ENCODE measurements around the gene PEAR1. TPM values are rescaled to one million over a fixed set of nuclear protein-coding genes. Genes with fewer than 3 reads are reported as not detected.
A peak's percentile ranks its signal among the peaks of the same experiment; 100 is the strongest.

Gene PEAR1, protein sequence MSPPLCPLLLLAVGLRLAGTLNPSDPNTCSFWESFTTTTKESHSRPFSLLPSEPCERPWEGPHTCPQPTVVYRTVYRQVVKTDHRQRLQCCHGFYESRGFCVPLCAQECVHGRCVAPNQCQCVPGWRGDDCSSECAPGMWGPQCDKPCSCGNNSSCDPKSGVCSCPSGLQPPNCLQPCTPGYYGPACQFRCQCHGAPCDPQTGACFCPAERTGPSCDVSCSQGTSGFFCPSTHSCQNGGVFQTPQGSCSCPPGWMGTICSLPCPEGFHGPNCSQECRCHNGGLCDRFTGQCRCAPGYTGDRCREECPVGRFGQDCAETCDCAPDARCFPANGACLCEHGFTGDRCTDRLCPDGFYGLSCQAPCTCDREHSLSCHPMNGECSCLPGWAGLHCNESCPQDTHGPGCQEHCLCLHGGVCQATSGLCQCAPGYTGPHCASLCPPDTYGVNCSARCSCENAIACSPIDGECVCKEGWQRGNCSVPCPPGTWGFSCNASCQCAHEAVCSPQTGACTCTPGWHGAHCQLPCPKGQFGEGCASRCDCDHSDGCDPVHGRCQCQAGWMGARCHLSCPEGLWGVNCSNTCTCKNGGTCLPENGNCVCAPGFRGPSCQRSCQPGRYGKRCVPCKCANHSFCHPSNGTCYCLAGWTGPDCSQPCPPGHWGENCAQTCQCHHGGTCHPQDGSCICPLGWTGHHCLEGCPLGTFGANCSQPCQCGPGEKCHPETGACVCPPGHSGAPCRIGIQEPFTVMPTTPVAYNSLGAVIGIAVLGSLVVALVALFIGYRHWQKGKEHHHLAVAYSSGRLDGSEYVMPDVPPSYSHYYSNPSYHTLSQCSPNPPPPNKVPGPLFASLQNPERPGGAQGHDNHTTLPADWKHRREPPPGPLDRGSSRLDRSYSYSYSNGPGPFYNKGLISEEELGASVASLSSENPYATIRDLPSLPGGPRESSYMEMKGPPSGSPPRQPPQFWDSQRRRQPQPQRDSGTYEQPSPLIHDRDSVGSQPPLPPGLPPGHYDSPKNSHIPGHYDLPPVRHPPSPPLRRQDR
- polyA plus RNA-seq (2012; rRNA removed): 1.2 and 1.7 TPM in 2 replicates
- polyA plus RNA-seq (2012; cell fraction: cytosol; rRNA removed): 0.68 and 1.3 TPM in 2 replicates
- 6.6 and 6.8 TPM in 2 replicates for polyA plus RNA-seq (2012; cell fraction: nucleus; rRNA removed)

GRCh38 chr1:156893048-156893953, at the start of gene PEAR1:
PEAR1 (plus strand) TSS chr1:156893718; CDS start chr1:156903927, 10,209 bp downstream.
- Histone ChIP-seq H3K27me3 (ENCODE audit: insufficient read depth) (no peaks in the 10 kb centered on the region), H3K4me3 (ENCODE audit: low read depth in 2 of 2, low read length in 1 of 2) (no peak within 1 kb of the TSS), H3K79me2 (ENCODE audit: insufficient read depth) (no peaks in the 10 kb centered on the region), H3K9me3 (no peaks in the 10 kb centered on the region), H3K36me3 (replicated peaks in 1 of 2; ENCODE audit: control insufficient read depth in 1 of 2, insufficient read depth in 2 of 2, low read length in 1 of 2) (no peaks in the 10 kb centered on the region), H3K9me2 (no peaks in the 10 kb centered on the region), H3F3A (replicated peaks; ENCODE audit: insufficient read depth) (peaks cover 40% of the 10 kb centered on the region), H3K4me1 (ENCODE audit: control insufficient read depth in 1 of 2, insufficient read depth in 2 of 2, low read depth in 1 of 2, low read length in 1 of 2) (peaks cover 32 to 43% of the 10 kb centered on the region in 2 experiments; a peak in 3 of 4 replicates), H4K20me1 (ENCODE audit: insufficient read depth) (no peaks in the 10 kb centered on the region), H2AFZ (ENCODE audit: low read depth) (no peak within 1 kb of the TSS), H3K27ac (ENCODE audit: low read depth in 2 of 2, low read length in 1 of 2) (peak within 1 kb of the TSS in 1 of 2 experiments; percentile 87; a peak in 1 of 4 replicates), H3K9ac (no peak within 1 kb of the TSS), H3K4me2 (no peak within 1 kb of the TSS)
- no peak for DNase-seq
- ChIA-PET CTCF (interaction anchor here (0.8 to 21.6 kb wide), 15 partner anchors 7 to 263 kb away, joined by 4 to 455 read pairs (median 41); partner anchors contain the start of genes INSRR, ISG20L2, METTL25B and NTRK1), POLR2A (interaction anchor here (1.0 to 1.1 kb wide), 2 partner anchors 35 to 54 kb away, joined by 4 to 8 read pairs; no protein-coding TSS in a partner anchor)
- 94% methylated on average over 45 of the region's 60 CpGs for WGBS (ENCODE audit: low lambda C conversion rate)
- TF ChIP-seq GABPA (IDR thresholded peaks at IDR 0.05; ENCODE audit: low read depth) (no peak), IRF3 (IDR thresholded peaks at IDR 0.05; ENCODE audit: low read depth, low read length) (no peak), RAD21 (IDR thresholded peaks at IDR 0.05; ENCODE audit: low read length) (no peak)

DNA sequence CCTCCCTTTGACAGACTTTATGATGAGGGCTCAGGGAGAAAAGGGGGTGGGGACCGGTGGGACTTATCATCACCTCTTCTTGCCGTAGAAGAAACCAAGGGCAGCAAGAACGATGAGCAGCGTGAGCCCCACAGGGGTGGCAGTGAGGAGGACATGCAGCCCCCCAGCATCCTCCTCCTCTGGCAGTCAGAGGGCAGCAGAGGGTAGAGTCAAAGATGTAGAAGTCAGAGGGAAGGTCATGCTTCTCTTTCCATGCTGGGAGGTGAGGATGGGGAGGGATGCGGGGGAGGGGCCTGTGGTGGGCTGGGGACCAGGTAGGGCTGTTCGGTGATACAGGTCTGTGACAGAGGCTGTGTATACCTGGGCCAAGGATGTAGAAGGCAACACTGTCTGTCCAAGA, 49.4 kb upstream of the PEAR1 start:
- WGBS (ENCODE audit: low lambda C conversion rate): 89% methylated on average over 6 of the region's 6 CpGs
- no peaks in the 10 kb centered on the region for H3K36me3 ChIP-seq (replicated peaks in 1 of 2; ENCODE audit: control insufficient read depth in 1 of 2, insufficient read depth in 2 of 2, low read length in 1 of 2)
- H3K27me3 ChIP-seq (ENCODE audit: insufficient read depth): no peaks in the 10 kb centered on the region
- no peak for DNase-seq
- peaks cover 0 to 16% of the 10 kb centered on the region in 2 experiments; a peak in 1 of 4 replicates for H3K4me1 ChIP-seq (ENCODE audit: control insufficient read depth in 1 of 2, insufficient read depth in 2 of 2, low read depth in 1 of 2, low read length in 1 of 2)
- H3K79me2 ChIP-seq (ENCODE audit: insufficient read depth): no peaks in the 10 kb centered on the region
- ChIA-PET CTCF (interaction anchor here (0.9 to 3.7 kb wide), 3 partner anchors 12 to 16 kb away, joined by 3 to 16 read pairs (median 4); partner anchors contain the start of gene NTRK1), POLR2A (interaction anchor here (1.0 kb wide), 1 partner anchor 9 kb away, joined by 3 read pairs; no protein-coding TSS in a partner anchor)
- no peak overlapping the region for H3K27ac ChIP-seq (ENCODE audit: low read depth in 2 of 2, low read length in 1 of 2)
- H3K9ac ChIP-seq: no peak overlapping the region
- H3K9me2 ChIP-seq: no peaks in the 10 kb centered on the region
- H4K20me1 ChIP-seq (ENCODE audit: insufficient read depth): no peaks in the 10 kb centered on the region
- no peaks in the 10 kb centered on the region for H3K9me3 ChIP-seq
- H3K4me2 ChIP-seq: no peak overlapping the region
- no peaks in the 10 kb centered on the region for H3F3A ChIP-seq (replicated peaks; ENCODE audit: insufficient read depth)
- no peak overlapping the region for H3K4me3 ChIP-seq (ENCODE audit: low read depth in 2 of 2, low read length in 1 of 2)
- TF ChIP-seq RXRA (IDR thresholded peaks at IDR 0.05; ENCODE audit: borderline replicate concordance, low read depth): no peak
- H2AFZ ChIP-seq (ENCODE audit: low read depth): no peak overlapping the region
